AG20443 (cell line): ENCODE measurements around the gene PDCL3.

Experiments used
- DNase-seq: peaks from one replicate; pipeline ENCODE4 v3.0.0; 2012; ENCODE audit warnings: low spot score, mixed read lengths

PDCL3 gene

GRCh38 chr2:100611079-100612029 is 48.6 kb downstream of the PDCL3 start:
- no peak for DNase-seq

DNA sequence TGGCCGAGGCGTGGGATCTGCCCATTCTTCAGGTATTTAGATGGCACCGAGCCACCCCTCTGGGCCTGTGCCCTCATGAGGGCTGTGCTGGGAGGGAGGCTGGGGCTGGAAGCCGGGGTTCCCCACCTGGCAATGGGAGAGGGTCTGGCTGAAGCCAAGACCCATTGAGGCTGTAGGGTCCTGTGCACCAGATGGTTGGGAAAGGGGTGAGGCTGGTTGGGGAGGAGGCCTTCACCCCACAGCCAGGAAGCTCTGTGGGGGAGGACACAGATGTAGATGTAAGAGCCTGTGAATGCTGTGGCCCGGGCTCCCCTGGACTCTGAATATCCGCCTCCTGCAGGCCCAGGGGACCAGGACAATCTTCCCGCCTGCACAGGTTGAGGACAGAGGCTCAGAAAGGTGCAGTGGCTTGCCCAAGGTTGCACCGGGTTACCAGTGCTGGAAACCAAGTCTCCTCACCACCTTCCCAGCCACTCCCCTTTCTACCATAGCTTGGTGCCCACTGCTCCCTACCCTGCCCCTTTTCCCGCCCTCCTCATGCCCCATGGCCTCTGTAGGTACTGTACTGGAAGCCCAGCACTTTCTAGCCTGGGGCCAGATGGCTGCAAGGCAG is 49.7 kb downstream of the PDCL3 start:
- DNase-seq, result no peak

GRCh38 chr2:100613719-100614118 is 50.9 kb downstream of the PDCL3 start:
- no peak for DNase-seq

DNA sequence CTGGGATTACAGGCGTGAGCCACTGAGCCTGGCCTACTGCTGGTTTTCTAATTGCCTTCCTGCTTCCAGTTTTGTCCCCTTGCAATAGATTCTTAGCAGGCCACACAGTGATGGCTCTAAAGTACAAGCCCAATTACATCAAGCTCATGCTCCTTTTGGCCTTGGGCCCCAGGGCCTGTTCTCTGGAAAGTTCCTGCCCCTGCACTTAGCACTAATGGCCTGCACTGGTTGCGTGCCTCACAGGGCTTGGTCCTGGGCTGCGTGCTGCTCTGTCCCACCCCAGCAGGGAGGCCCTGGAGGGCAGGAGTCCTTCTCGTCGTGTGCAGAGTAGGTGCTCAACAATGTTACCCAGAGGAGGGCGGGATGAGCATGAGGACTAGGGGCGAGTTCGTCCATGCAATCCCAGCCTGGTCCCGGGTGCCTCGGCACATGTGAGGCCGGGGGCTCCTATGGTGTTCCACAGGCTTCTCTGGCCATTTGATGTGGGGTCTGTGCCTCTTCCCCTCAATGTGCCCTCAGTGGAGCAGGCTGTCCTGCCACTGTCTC is 51.7 kb downstream of the PDCL3 start:
- DNase-seq, result no peak

DNA sequence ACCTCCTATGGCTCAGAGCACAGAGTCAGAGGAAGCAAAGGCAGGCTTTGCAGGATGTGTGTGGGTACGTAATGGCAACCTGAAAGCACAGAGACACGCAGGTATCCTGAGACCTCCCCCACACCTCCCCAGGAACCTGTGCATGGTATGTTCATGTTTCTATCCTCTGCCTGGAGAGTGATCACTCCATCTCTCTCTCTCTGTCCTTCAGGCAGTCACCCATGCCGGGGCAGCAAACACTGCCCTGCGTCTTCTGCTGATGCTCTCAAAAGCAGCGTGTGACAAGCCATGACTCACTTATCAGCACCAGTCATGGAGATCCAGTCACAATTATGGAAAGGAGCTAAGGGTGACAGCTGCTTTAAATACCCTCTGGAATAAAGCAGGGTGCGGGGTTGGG is 52.7 kb downstream of the PDCL3 start:
- DNase-seq, result no peak

GRCh38 chr2:100615886-100616285 is 53.1 kb downstream of the PDCL3 start:
- DNase-seq, result no peak

DNA sequence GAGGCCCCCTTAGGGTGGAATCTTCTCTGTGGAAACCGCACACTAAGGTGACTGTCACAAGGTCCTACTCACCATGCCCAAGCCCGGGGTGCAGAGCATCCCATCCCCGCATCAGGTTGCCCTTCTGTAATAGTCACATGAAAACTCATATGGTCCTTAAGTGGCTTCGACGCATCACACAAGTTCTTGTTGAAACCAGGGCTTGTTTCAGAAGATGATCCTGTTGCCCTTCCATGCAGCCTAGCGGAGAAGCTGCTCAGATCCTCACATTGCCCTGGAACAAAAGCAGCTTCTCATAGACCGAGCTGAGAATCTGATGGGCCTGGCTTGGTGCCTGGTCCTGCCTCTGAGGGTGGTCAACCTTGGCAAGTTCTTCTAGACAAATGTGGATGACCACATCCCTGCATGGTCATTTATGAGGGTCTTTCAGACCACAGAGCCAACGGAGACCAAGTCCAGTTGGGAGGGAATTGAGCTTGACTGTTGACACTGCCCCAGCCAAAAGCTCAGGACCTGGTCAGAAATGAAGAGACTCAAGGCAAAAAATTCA is 54.1 kb downstream of the PDCL3 start:
- no peak for DNase-seq

DNA sequence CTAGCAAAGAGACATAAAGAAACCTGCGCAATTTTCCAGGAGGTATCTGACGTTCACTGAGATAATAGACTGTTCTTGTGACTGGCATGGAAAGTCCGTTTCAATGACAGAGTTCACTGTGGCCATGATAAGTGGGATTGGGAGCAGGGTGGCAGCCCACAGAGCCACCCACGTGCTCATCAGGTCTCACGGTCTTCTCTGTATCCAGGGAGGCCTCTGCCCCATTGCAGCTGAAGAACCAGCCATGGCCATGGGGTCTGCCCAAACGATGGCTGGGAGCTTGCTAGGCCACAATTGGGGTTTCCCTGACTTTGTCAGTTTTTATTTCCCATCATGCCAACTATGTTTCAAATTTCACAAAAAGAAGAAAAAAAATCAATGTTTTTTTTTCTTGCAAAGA is 57.2 kb downstream of the PDCL3 start:
- no peak for DNase-seq

DNA sequence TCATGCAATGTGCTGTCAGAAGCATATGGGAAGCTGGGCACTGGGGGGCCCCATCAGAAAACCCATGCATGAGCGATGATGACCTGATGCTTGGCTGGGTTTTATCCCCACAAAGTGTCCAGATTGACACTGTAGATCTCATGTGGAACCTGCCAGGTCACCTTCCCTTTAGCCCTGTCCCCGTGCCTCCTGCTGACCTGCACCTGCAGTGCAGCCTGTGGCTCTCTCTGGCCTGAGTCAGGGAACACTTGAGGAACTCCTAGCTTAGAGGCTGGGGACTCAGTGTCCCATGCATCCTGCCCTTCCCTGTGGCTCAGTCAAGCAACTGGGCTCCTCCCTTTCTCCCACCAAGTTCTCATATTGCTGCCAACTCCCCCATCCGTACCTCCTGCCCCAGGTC is 57.7 kb downstream of the PDCL3 start:
- DNase-seq, result no peak

DNA sequence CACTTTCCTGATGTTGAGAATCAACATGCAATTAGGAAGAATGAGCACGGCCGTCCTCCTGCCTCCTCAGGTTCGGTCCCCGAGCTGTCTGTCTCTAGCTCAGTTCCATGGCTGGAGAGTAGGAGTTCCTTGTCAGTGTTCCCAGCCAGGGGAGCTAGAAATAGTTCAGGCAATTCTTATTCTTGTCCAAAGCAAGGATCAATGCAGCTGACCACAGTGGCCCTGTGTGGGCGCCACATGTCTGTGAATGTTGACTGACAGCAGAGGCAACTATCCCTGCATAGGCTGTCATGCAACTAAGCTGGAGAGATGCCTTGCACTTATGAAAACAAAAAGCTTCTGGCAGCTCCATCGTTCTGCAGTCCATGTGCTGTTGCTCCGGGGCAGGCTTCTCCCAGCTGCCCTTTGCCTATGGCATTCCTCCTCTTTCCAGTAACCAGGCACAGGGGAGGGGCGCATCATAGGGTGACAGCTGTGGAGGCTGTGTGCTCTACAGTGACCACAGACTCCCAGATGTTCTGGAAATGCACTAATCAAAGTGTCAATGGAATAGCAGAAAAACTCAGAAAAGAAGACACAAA is 58.7 kb downstream of the PDCL3 start:
- no peak for DNase-seq

- DNase-seq, result no peak
Observed at GRCh38 chr2:100623033-100623715, 60.4 kb downstream of the PDCL3 start.

- no peak for DNase-seq
Observed at GRCh38 chr2:100623930-100624329, 61.1 kb downstream of the PDCL3 start.

DNA sequence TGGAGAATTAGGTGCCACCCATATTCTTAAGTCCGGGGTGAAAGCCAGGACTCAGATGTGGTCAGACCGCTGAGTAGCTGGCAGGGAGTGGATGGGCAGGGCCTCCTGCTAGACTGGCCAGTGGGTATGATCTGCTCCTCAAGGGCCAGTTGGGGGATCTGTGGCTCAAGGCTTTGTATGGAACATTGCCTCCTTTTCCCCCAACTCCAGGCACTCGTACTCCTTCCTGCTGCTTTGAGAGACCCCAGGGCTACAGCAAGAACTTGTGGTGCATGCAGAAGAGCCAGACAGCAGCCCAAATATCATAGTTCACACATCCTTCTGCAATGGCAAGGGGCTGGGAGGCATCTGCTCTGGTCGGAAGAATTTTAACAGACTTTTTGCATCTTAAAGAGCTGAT is 61.7 kb downstream of the PDCL3 start:
- no peak for DNase-seq

DNA sequence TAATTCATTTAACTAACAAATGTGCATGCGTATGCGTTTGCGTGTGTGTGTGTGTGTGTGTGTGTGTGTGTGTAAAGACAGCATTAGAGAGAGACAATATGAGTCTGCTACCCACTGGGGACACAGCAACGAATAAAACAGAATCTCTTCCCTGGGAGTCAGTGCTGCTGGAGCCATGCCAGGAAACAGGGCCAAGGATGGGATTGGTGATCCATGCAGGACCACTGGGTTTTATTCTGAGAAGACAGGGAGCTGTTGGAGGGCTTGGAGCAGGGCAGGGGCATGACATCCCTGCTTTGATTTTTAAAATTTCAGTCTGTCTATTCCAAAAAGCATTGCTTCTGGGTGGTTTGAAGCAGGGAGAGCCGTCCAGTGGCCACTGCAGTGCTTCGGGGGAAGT is 62.9 kb downstream of the PDCL3 start:
- DNase-seq, result no peak
